Stimulated activated CD4-positive, alpha-beta T cell treated with anti-CD3 and anti-CD28 coated beads, TNF-alpha, amount 100 ng/mL, for 48 hours (primary cell): ENCODE data around the gene LRFN2.

Experiments
- DNase-seq, 3 donors: peaks; one replicate each; pipeline ENCODE4 v3.0.0-alpha.2; 2020; ENCODE audit warnings: low read depth in 3 of 3

Gene LRFN2

GRCh38 chr6:40543776-40544175 is 43.4 kb downstream of the LRFN2 start:
- DNase-seq = no peak

- DNase-seq = no peak
Measured at GRCh38 chr6:40543146-40543545, 44.0 kb downstream of the LRFN2 start.

DNA sequence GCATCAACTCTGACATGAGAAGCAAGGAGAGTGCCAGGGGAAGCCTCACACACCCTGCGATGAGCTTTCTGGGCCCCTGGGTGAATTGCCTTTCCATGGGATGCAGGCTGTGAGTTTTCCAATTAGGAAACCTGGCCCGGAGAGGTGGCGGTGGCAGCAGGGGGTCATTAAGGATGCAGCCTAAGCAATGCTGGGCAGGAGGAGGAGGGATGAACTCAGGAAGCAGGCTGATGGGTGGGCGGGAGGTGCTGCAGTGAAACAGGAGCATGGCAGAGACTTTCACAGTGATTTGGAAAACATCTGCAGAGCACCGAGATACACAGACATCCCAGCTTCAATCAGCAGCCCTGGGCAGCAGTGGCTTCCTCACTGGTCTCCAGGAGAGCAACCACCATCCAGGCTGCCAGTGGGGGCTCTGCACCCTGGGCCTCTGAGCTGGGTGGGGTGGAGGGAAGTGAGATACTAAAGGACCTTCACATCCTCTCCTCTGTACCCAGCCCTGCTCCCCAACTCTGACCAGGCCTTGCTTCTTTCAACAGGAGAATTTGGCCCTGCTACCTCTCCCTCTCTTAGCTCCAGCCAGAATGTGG is 44.9 kb downstream of the LRFN2 start:
- DNase-seq = no peak

- no peak for DNase-seq
Measured at GRCh38 chr6:40541556-40542174, 45.5 kb downstream of the LRFN2 start.

GRCh38 chr6:40540790-40541189 is 46.4 kb downstream of the LRFN2 start:
- no peak for DNase-seq

DNA sequence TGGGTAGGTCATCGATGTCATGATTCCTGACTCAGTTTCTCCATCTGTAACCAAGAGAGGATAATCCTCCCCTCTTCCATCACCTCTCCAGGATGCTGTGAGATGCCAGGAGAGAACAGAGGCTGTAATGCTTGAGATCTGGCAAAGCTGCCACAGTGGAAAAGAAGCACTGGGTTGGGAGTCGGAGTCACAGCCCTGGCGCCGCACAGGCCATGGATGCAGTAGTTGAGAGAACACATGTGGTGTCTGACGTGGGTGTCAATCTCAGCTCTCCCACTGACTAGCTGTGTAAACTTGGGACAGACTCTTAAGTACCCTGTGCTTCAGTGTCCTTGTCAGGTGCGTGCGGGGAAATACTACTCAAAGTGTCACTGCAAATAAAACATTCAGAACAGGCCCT is 47.3 kb downstream of the LRFN2 start:
- DNase-seq = no peak

- no peak for DNase-seq
Measured at GRCh38 chr6:40538556-40538955, 48.6 kb downstream of the LRFN2 start.

GRCh38 chr6:40537446-40537845 is 49.7 kb downstream of the LRFN2 start:
- no peak for DNase-seq

DNA sequence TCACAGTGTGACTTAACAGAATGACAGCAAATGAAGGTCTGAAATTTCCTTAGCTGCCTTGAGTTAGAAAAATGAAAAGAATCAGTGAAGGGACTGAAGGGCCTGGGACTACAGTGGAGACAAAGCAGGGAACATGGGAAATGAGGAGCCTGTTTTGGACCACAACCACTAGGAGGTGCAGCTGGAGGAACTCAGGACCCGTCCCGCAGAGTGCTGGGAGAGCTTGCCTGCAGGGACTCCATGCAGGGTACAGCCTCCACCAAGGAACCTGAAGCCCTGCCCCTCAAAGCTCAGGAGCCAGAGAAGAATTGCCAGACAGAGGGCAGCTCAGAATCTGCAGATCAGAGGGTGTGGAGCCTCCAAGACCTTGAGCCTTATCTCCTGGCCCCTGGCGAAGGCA is 50.7 kb downstream of the LRFN2 start:
- DNase-seq = no peak

DNA sequence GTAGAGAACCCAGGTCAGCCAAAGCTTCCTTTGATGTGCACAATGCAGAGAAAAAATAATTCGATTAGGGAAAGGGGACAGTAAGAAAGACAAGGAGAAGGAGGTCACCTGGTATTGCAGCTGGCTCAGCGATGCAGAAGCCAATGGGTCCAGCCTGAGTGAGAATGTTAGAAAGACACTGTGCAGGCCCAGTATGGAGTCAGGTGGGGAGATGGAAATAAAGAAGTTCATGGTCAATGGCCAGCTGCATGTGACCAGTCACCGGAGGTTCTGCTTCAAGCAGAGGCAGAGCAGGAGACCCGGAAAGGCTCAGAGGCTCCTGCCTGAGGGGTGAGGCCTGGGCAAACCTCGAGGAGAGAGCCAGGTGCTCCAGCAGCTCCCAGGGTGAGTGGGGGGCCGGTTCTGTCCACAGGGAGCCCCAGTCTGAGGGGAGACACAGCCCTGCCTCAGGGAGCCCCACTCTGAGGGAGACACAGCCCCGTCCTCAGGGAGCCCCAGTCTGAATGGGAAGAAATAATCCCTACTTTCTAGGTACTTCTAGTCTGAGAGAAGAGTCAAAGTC is 51.3 kb downstream of the LRFN2 start:
- DNase-seq = no peak

DNA sequence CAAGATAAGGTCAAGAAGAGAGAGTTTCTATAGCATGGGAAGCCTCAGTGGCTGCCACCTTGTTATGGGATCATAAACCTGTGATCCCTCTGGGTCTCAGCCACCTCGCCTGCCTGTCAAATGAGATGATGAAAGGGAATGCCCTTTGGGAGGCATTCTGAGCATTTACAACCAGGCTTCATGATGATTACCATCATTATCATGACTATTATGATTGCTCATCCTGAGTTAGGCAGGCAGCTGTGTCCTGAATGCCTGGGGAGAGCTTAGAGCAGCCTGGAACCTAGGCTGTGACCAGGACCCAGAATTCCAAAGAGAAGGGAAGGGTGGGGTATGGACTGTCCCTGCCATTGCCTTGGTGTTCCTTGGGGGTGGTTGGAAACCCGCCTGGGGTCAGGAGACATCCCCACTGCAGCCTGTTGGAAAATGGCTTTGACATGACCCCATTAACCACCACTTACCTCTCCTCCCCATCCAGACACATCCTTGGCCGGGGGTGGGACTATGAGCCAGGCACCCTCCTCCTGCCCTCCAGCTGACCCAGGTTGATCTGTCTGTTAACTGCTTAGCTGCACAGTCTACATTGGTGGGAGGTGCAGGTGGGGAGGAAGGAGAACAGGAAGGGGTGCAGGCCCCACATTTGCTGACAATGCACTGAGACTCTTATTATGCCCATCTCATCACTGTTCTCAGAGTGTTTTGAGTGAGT is 51.9 kb downstream of the LRFN2 start:
- no peak for DNase-seq

DNA sequence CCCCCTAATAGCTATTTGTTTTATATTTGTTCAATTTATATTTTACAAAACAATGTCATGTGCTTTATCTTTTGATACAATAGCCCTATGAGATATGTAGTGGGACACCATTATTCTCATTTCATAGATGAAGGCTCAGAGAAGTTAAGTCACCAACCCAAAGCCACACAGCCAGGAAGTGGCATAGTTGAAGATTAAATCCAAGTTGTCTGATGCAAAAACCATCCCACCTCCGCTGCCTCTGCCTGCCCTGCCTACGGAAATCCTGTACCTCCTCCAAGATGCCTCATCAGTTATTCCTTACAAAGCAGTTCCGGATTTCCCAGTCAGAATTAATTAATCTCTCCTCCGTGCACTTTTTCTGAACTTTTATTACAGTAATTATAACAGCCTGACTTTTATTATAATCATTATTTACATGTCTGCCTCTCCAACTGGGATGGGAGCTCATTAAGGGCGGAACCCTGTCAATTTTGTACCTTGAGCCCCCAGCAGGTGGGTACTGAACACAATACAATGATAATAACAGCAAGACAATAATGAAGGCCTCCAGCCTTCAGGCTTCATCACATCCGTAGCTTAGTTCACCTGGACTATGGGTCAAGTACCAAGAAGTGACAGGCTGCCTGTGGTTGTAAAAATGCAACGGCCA is 54.7 kb downstream of the LRFN2 start:
- no peak for DNase-seq

DNA sequence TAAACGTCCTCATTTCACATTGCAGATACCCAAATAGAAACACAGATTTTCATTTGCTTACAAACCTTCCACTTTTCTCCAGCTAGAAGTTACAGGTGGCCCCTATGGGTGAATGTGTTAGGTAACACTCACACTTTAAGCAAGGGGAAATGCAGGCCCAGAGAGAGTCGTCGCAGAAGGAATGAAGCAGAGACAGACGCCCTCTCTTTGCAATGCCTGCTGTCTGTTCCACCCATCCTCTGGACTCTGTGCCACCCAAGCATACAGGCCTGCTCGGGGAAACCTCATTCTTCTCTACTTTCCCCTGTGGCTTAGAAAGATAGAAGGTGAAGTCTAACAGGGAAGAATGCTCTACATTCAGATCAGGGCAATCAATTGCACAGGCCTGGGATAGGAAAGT is 57.2 kb downstream of the LRFN2 start:
- no peak for DNase-seq

DNA sequence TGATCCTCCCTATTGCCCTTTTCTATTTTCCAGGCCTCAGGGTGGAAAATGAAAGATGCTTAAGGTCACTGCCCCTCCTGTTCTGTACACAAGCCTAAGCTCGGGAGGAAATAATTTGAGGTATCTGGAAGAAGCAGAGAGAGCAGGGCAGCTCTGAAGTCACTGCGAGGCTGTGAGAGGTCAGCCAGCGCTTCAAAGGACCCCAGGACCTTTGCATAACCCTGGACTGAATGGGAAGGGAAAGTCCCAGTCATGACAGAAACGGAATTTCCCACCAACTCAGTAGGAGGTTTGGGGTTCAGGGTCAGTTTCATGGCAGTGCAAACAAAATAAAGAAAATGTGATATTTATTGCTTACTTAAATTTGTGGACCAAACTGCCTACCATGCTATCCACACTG is 58.1 kb downstream of the LRFN2 start:
- DNase-seq = no peak

DNA sequence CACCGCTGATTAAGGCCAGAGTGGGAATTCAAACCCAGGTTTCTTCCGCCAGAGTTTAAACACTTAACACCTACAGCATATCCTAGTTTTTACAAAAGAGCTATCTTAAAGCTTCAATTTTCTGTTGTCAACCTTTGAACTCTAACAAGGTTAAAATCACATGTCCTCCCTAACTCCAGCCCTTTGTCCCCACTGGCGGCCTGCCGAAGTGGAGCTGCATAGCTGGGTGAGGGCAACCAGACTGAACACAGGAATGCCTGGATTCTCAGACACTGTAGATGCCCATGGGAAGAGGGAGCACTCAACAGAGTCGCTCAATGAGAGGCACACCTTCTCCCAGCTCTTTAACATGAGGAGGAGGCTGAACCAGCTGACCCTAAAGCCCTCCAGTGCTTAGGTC is 59.1 kb downstream of the LRFN2 start:
- DNase-seq = no peak

DNA sequence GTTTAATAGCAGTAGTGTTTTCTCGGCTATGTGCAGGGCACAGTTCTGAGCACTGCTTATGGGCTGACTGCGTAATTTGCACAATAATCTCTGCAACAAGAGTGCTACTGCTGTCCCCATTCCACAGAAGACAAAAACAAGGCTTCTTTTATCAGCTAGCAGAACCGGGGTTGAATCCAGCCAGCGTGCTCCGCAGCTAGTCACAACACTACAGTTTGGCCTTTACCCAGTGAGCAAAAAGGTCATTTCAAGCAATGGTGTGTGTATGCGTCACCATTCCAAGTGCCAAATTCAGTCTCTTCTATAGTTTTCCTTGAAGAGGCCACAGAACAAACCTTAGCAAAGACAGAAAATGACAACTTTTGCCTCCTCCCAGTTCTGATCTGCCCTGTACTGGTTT is 61.1 kb downstream of the LRFN2 start:
- no peak for DNase-seq

DNA sequence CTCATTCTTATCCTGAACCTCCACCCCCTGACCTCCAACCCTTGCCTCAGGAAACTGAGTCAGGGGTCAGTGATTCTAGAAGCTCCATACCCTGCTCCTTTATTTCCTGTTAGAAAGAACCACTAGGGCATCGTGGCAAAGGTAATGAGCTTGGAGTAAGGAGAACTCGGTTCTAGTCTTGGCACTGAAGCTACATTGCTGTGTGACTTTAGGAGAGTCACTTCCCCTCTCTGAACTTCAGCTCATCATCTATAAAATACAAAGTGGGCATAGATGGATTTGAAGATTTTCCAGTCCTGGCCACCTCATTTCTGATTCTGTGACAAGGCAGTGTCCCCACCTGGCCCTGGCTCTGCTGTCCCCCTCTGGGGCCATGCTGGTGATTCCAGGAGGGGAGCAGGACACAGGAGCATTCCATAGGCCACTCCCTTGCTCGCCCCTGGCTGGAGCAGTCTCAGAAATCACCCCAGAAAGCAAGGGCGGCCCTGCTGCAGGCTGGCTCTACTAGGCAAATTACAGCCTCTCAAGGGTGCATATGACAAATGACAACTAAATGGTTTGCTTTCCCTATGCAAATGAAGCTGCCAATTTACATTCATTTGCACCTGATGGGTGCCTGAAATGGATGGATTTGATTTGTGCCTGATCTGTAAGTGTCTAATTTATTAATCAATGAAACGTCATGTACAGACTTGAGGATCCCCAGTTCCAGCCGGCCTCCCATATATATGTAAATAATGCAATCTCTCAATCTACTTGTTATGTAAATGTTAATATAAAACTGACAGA is 62.2 kb downstream of the LRFN2 start:
- DNase-seq = no peak

- no peak for DNase-seq
Measured at GRCh38 chr6:40523505-40524172, 63.5 kb downstream of the LRFN2 start.

GRCh38 chr6:40521496-40521895 is 65.7 kb downstream of the LRFN2 start:
- no peak for DNase-seq

DNA sequence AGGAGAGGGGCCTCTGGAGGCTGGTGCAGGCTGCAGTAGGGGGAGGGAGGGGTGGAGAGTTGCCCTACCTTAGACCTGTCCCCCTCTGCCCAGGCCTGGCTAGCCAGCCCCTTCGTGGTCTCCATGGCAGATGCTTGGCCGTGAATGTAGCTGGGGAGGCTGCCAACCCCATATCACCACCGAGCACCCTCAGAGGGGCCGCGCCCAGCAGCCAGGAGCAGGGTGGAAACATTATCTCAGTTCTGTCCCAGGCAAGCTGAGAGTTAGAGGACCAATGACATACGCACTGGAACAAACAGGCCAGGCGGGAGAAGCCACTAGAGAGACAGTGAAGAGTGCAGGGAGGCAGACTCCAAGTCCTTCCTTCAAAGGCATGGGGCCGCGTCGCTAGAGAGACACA is 66.5 kb downstream of the LRFN2 start:
- DNase-seq = no peak

- no peak for DNase-seq
Measured at GRCh38 chr6:40520084-40520483, 67.1 kb downstream of the LRFN2 start.
